HepG2 (cell line): ENCODE measurements around the gene RAB27B. TPM values are rescaled to one million over a fixed set of nuclear protein-coding genes. Genes with fewer than 3 reads are reported as not detected.

ENCODE experiments used
- ATAC-seq: fragments of 200-7000 bp; cut with Tn5 transposase; 3 replicates; pipeline ENCODE4 v1.9.1; 2020; ENCODE audit warnings: mild to moderate bottlenecking, moderate library complexity
- BruUV-seq: library from RNA; stranded (reverse); fragments of 400-500 nt; replicated peaks from 2 replicates; lab custom pipeline; 2021; lab: Mats Ljungman, UMichigan
- CTCF ChIA-PET: fragments of 300-600 bp; formaldehyde crosslinking; extraction: SDS; loops from one replicate; lab custom pipeline; 2021; ENCODE audit warnings: low total read pairs, inconsistent platforms, low intra/inter-chr PET ratio; lab: Yijun Ruan, JAX
- POLR2A ChIA-PET: fragments of 350-600 bp; sonication (Branson Sonifier 250); formaldehyde crosslinking; loops from one replicate; lab custom pipeline; 2020; ENCODE audit warnings: antibody characterized with exemption, inconsistent platforms; lab: Yijun Ruan, JAX
- DNase-seq: peaks from one replicate; pipeline ENCODE4 v3.0.0-alpha.2; 2015; ENCODE audit warnings: low spot score
- FAIRE-seq: peaks from 3 replicates; lab custom pipeline; 2011; peaks lifted over from hg19 to GRCh38; lab: Jason Lieb, UNC
- H2AFZ ChIP-seq: one replicate; pipeline ENCODE4 v1.6.1; 2011; ENCODE audit warnings: low read length, inconsistent platforms
- H3K27ac ChIP-seq: fragments of 300-600 bp; 3 replicates; pipeline ENCODE4 v1.8.0; 2011; ENCODE audit warnings: mixed run types, mild to moderate bottlenecking, mixed read lengths, low read length, inconsistent platforms; ENCODE audit not compliant: insufficient read depth; ENCODE audit errors: extremely low read length
- H3K27me3 ChIP-seq, 2 experiments: fragments of 200-600 bp in 1 of 2; 2 replicates in 1 of 2; 3 replicates in 1 of 2; pipeline versions ENCODE4 v1.6.0 to v1.8.0; 2011; ENCODE audit warnings: low read length in 2 of 2, mild to moderate bottlenecking in 2 of 2, moderate library complexity in 2 of 2, inconsistent platforms in 1 of 2; ENCODE audit not compliant: insufficient read depth in 2 of 2, control insufficient read depth in 1 of 2
- H3K36me3 ChIP-seq, 2 experiments: fragments of 200-600 bp in 1 of 2; replicated peaks in 1 of 2; 2 replicates in 1 of 2; 3 replicates in 1 of 2; pipeline versions ENCODE4 v1.5.1 to v1.8.0; 2011; ENCODE audit warnings: low read length in 2 of 2, inconsistent platforms in 1 of 2; ENCODE audit not compliant: insufficient read depth in 2 of 2, control insufficient read depth in 1 of 2
- H3K4me1 ChIP-seq: 2 replicates; pipeline ENCODE4 v1.5.1; 2012; ENCODE audit warnings: low read length, inconsistent platforms; ENCODE audit not compliant: insufficient read depth
- H3K4me2 ChIP-seq: 2 replicates; pipeline ENCODE4 v1.6.0; 2011; ENCODE audit warnings: low read depth, low read length, inconsistent platforms
- H3K4me3 ChIP-seq, 3 experiments: fragments of 200-600 bp in 1 of 3; sonication (generic), shearing (Covaris generic) in 1 of 3; replicated peaks in 1 of 3; 2 replicates each; pipeline ENCODE4 v1.5.1; 2011 to 2016; ENCODE audit warnings: low read length in 3 of 3, inconsistent platforms in 2 of 3, low read depth in 2 of 3, mild to moderate bottlenecking in 2 of 3, control low read depth in 1 of 3, mixed read lengths in 1 of 3; ENCODE audit not compliant: insufficient read depth in 1 of 3
- H3K79me2 ChIP-seq: one replicate; pipeline ENCODE4 v1.6.1; 2011; ENCODE audit warnings: low read length, inconsistent platforms; ENCODE audit not compliant: insufficient read depth
- H3K9ac ChIP-seq: 2 replicates; pipeline ENCODE4 v1.6.0; 2011; ENCODE audit warnings: mild to moderate bottlenecking, low read depth, low read length, inconsistent platforms; ENCODE audit not compliant: insufficient read depth
- H3K9me3 ChIP-seq: 2 replicates; pipeline ENCODE4 v1.5.1; 2012; ENCODE audit warnings: mild to moderate bottlenecking, low read length
- H4K20me1 ChIP-seq: 2 replicates; pipeline ENCODE4 v1.6.0; 2011; ENCODE audit warnings: inconsistent platforms, mild to moderate bottlenecking, low read length, moderate library complexity; ENCODE audit not compliant: insufficient read depth
- CC2D1A ChIP-seq: sonication (generic); formaldehyde crosslinking; IDR thresholded peaks from 2 replicates; pipeline ENCODE4 v1.8.1; 2023; ENCODE audit warnings: mild to moderate bottlenecking, missing genetic modification reagents
- HNRNPK ChIP-seq: fragments of 200-400 bp; formaldehyde crosslinking; IDR thresholded peaks from 2 replicates; pipeline ENCODE4 v1.6.1; 2018; ENCODE audit warnings: low read length, low read depth, moderate library complexity, mild to moderate bottlenecking; ENCODE audit not compliant: poor library complexity, severe bottlenecking
- JARID2 ChIP-seq: sonication (generic); formaldehyde crosslinking; IDR thresholded peaks from 2 replicates; pipeline ENCODE4 v1.8.1; 2023; ENCODE audit warnings: missing genetic modification reagents, inconsistent platforms; ENCODE audit not compliant: insufficient replicate concordance
- KAT7 ChIP-seq: IDR thresholded peaks from 2 replicates; pipeline ENCODE4 v1.6.1; 2018; ENCODE audit warnings: borderline replicate concordance, missing compliant biosample characterization
- KLF13 ChIP-seq: sonication (generic); formaldehyde crosslinking; IDR thresholded peaks from 2 replicates; pipeline ENCODE4 v1.4.0; 2020; ENCODE audit warnings: mild to moderate bottlenecking, missing genetic modification reagents
- MAZ ChIP-seq, 2 experiments: sonication (generic) in 1 of 2; formaldehyde crosslinking in 1 of 2; IDR thresholded peaks; 2 replicates each; pipeline versions ENCODE4 v1.5.0 to v1.6.1; 2012 to 2020; ENCODE audit warnings: low read depth in 2 of 2, mild to moderate bottlenecking in 2 of 2, borderline replicate concordance in 1 of 2, improper control_type of control experiment in 1 of 2, low read length in 1 of 2, missing genetic modification reagents in 1 of 2, moderate library complexity in 1 of 2
- MED1 ChIP-seq: sonication (generic); formaldehyde crosslinking; IDR thresholded peaks from 2 replicates; pipeline ENCODE4 v1.4.0; 2020; ENCODE audit warnings: missing genetic modification reagents
- NBN ChIP-seq: fragments of 450-650 bp; conservative IDR thresholded peaks from 2 replicates; pipeline ENCODE4 v1.6.1; 2017
- POLR2A ChIP-seq, 2 experiments: IDR thresholded peaks; 2 replicates each; pipeline ENCODE4 v1.6.1; 2011; ENCODE audit warnings: low read depth in 2 of 2, low read length in 2 of 2, mild to moderate bottlenecking in 1 of 2, moderate library complexity in 1 of 2; ENCODE audit not compliant: insufficient read depth in 1 of 2
- SOX5 ChIP-seq: IDR thresholded peaks from 2 replicates; pipeline ENCODE4 v1.6.1; 2016; ENCODE audit warnings: borderline replicate concordance
- ZNF446 ChIP-seq: sonication (generic); formaldehyde crosslinking; IDR thresholded peaks from 2 replicates; pipeline ENCODE4 v1.5.0; 2020; ENCODE audit warnings: mild to moderate bottlenecking, missing genetic modification reagents
- WGBS: methylation state at CpG from one replicate; pipeline ENCODE4 v1.1.6; 2017; ENCODE audit warnings: low lambda C conversion rate; 5-methylcytosine and 5-hydroxymethylcytosine counted together
- in situ Hi-C: cut with HindIII; loops from 2 replicates; pipeline ENCODE4 v1.10.0; 2017; ENCODE audit warnings: low pct_unique_long_range_greater_than_20kb; ENCODE audit not compliant: extremely low pct_ligation_motif_present
- intact Hi-C: fragments of 100-400 bp; cut with micrococcal nuclease; formaldehyde crosslinking; loops from one replicate; pipeline ENCODE4 v1.10.0; 2022; ENCODE audit not compliant: unreplicated experiment
- polyA plus RNA-seq, 8 experiments: library from polyadenylated mRNA; depleted of rRNA in 3 of 8; stranded (reverse) in 7 of 8; unstranded in 1 of 8; fragments of >200 nt; fragmentation: Illumina TruSeq in 4 of 8; extraction: Trizol in 4 of 8; gene quantifications; 2 replicates each; pipeline versions ENCODE4 v1.2.1 to v1.2.3, GENCODE V29; 2011 to 2016; ENCODE audit warnings: low read depth in 4 of 8, missing spikeins in 1 of 8, mixed read lengths in 1 of 8; ENCODE audit not compliant: insufficient read depth in 1 of 8
- total RNA-seq, 5 experiments: library from RNA; depleted of rRNA; stranded (reverse); fragments of >200 nt; fragmentation: Illumina TruSeq; extraction: Trizol; gene quantifications; 2 replicates each; pipeline ENCODE4 v1.2.3, GENCODE V29; 2016; ENCODE audit warnings: low read depth in 1 of 5
- TF ChIP-seq, protein P1 (sequence below): sonication (generic); formaldehyde crosslinking; IDR thresholded peaks from 2 replicates; pipeline ENCODE4 v1.5.1; 2020; ENCODE audit warnings: missing genetic modification reagents, mild to moderate bottlenecking, borderline replicate concordance
- TF ChIP-seq, protein P2 (sequence below): IDR thresholded peaks from 2 replicates; pipeline ENCODE4 v1.6.1; 2016
- TF ChIP-seq, protein P3 (sequence below): sonication (generic); formaldehyde crosslinking; IDR thresholded peaks from 2 replicates; pipeline ENCODE4 v1.4.0; 2020; ENCODE audit warnings: missing genetic modification reagents, borderline replicate concordance

RAB27B gene
- total and polyA plus RNA-seq, 2 of the 13 experiments (the other 11 are each of a cell fraction or from before 2014, with no cell fraction given): not detected

DNA sequence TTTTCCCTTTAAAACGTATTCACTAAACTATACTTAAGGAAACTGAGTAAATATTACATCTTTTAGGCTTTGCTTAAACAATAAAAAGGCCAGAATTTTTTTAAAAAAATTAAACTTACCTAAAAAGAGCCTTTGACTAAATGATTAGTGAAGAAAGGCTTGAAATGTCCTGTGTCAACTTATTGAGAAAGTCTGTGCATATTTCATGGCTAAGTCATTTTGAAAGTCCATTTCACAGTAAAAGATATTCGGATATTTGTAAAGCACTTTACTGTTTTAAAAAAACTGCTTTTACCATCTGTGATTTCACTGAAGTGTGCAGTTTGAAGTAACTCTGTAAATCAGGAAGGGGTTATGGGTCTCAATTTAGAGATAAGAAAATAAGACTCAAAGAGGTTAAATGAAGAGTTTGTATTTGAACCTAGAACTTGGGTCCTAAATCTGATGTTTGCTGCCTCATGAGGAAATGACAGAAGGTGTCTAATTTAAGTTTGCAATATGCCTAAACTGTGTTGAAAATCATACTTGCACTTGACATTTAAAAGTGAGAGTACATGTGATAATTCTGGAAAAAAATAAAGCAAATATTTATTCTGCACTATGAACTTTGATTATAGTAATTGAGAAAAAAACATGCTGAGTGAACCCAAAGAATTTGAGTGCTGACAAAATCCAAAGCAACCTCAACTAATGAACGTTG lies 50.5 kb downstream of the RAB27B start:
- no peak for ATAC-seq
- 2% methylated on average over 3 of the region's 3 CpGs for WGBS
- POLR2A ChIA-PET: no interaction called here

More for the DNA sequence above, 50.5 kb downstream of the RAB27B start:
- Histone ChIP-seq H3K4me3 (no peak overlapping the region), H3K9me3 (no peaks in the 10 kb centered on the region), H3K36me3 (no peaks in the 10 kb centered on the region), H3K27ac (no peak overlapping the region), H3K4me2 (no peak overlapping the region), H3K79me2 (no peaks in the 10 kb centered on the region), H3K9ac (no peak overlapping the region), H4K20me1 (no peaks in the 10 kb centered on the region), H3K27me3 (peaks cover 0 to 14% of the 10 kb centered on the region in 2 experiments; a peak in 1 of 5 replicates), H3K4me1 (no peaks in the 10 kb centered on the region), H2AFZ (no peak overlapping the region)
- no peak for FAIRE-seq
- no peak for DNase-seq
- CTCF ChIA-PET: no interaction called here
- TF ChIP-seq KAT7 (CRISPR knock-in tag) (no peak), MAZ (IDR thresholded peaks at IDR 0.05; ENCODE audit: borderline replicate concordance, low read depth, low read length) (no peak), MAZ (CRISPR knock-in tag; IDR thresholded peaks at IDR 0.05; ENCODE audit: low read depth) (no peak), CC2D1A (CRISPR knock-in tag) (no peak), HNRNPK (no peak), MED1 (CRISPR knock-in tag) (no peak), JARID2 (CRISPR knock-in tag) (no peak), POLR2A (IDR thresholded peaks at IDR 0.05; ENCODE audit: insufficient read depth in 1 of 2, low read depth in 2 of 2, low read length in 2 of 2) (no peak), KLF13 (no peak), ZNF446 (CRISPR knock-in tag) (no peak), SOX5 (CRISPR knock-in tag) (no peak), NBN (no peak)
- TF ChIP-seq, protein P1, sequence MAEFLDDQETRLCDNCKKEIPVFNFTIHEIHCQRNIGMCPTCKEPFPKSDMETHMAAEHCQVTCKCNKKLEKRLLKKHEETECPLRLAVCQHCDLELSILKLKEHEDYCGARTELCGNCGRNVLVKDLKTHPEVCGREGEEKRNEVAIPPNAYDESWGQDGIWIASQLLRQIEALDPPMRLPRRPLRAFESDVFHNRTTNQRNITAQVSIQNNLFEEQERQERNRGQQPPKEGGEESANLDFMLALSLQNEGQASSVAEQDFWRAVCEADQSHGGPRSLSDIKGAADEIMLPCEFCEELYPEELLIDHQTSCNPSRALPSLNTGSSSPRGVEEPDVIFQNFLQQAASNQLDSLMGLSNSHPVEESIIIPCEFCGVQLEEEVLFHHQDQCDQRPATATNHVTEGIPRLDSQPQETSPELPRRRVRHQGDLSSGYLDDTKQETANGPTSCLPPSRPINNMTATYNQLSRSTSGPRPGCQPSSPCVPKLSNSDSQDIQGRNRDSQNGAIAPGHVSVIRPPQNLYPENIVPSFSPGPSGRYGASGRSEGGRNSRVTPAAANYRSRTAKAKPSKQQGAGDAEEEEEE (CRISPR knock-in tag): no peak
- TF ChIP-seq, protein P2, sequence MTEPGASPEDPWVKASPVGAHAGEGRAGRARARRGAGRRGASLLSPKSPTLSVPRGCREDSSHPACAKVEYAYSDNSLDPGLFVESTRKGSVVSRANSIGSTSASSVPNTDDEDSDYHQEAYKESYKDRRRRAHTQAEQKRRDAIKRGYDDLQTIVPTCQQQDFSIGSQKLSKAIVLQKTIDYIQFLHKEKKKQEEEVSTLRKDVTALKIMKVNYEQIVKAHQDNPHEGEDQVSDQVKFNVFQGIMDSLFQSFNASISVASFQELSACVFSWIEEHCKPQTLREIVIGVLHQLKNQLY (CRISPR knock-in tag): no peak
- TF ChIP-seq, protein P3, sequence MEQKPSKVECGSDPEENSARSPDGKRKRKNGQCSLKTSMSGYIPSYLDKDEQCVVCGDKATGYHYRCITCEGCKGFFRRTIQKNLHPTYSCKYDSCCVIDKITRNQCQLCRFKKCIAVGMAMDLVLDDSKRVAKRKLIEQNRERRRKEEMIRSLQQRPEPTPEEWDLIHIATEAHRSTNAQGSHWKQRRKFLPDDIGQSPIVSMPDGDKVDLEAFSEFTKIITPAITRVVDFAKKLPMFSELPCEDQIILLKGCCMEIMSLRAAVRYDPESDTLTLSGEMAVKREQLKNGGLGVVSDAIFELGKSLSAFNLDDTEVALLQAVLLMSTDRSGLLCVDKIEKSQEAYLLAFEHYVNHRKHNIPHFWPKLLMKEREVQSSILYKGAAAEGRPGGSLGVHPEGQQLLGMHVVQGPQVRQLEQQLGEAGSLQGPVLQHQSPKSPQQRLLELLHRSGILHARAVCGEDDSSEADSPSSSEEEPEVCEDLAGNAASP (CRISPR knock-in tag): no peak
- intact Hi-C loops (no loop called here), in situ Hi-C loops (no loop called here)
- BruUV-seq: no TSS peak
